Tibial artery (tissue), 4 donors: ENCODE data around the gene DPF3.

ENCODE experiments used
- DNase-seq, 2 donors: peaks; one replicate each; pipeline ENCODE4 v3.0.0-alpha.2; 2019
- H3K27ac ChIP-seq, 2 donors: fragments of 200-600 bp; sonication (generic) in 1 of 2; 1 replicate in 1 of 2; 2 replicates in 1 of 2; pipeline ENCODE4 v1.5.1; 2018 to 2019; ENCODE audit warnings: mild to moderate bottlenecking in 1 of 2
- H3K27me3 ChIP-seq, 2 donors: fragments of 200-600 bp; sonication (generic) in 1 of 2; one replicate each; pipeline versions ENCODE4 v1.5.1 to v1.6.0; 2016 to 2019
- H3K36me3 ChIP-seq, 3 donors: fragments of 200-600 bp; sonication (generic) in 2 of 3; one replicate each; pipeline ENCODE4 v1.5.1; 2016 to 2019; ENCODE audit warnings: mild to moderate bottlenecking in 2 of 3
- H3K4me1 ChIP-seq, 4 donors: fragments of 200-600 bp; sonication (generic) in 2 of 4; 1 replicate in 3 of 4; 2 replicates in 1 of 4; pipeline ENCODE4 v1.5.1; 2016 to 2019
- H3K4me3 ChIP-seq, 2 donors: fragments of 200-600 bp; sonication (generic) in 1 of 2; 1 replicate in 1 of 2; 2 replicates in 1 of 2; pipeline ENCODE4 v1.5.1; 2018 to 2019; ENCODE audit warnings: mild to moderate bottlenecking in 2 of 2
- H3K9me3 ChIP-seq, 3 donors: fragments of 200-600 bp; sonication (generic) in 1 of 3; one replicate each; pipeline ENCODE4 v1.5.1; 2016 to 2019
- intact Hi-C: fragments of 100-400 bp; cut with DNase I; formaldehyde crosslinking; loops from one replicate; pipeline ENCODE4 v1.15.0; 2023; ENCODE audit warnings: low total_unique reads
- TF ChIP-seq, protein P1 (sequence below), 2 experiments: fragments of 200-600 bp in 1 of 2; fragments of 450-650 bp in 1 of 2; IDR thresholded peaks; one replicate each; pipeline ENCODE4 v1.5.1; 2017 to 2019; ENCODE audit warnings: antibody characterized with exemption in 2 of 2, mild to moderate bottlenecking in 1 of 2, moderate library complexity in 1 of 2

The DPF3 gene

DNA sequence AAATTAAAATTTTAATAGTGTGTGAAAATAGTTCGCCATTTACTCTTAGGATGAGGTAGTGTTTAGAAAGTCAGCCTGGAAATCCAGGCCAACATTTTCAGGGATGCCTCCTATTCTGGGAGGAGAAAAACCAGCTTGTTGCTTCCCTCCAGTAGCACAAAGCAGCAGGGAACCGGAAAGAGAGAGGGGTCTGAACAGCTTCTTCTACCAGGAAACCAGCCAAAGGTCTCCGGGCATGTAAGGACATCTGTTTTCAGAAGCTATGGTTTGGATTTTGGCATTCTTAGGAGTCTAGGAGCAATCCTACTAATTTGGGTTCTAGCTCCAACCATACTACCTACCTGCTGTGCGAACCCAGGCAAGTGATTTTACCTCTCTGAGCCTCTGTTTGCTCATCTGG, 85.3 kb downstream of the DPF3 start:
- H3K36me3 ChIP-seq, result no peaks in the 10 kb centered on the region
- DNase-seq, result no peak
- H3K4me1 ChIP-seq, result peaks cover 0 to 35% (median 15%) of the 10 kb centered on the region in 4 donors
- H3K9me3 ChIP-seq, result no peaks in the 10 kb centered on the region
- H3K27me3 ChIP-seq, result no peaks in the 10 kb centered on the region
- H3K4me3 ChIP-seq, result no peak overlapping the region
- TF ChIP-seq, protein P1, sequence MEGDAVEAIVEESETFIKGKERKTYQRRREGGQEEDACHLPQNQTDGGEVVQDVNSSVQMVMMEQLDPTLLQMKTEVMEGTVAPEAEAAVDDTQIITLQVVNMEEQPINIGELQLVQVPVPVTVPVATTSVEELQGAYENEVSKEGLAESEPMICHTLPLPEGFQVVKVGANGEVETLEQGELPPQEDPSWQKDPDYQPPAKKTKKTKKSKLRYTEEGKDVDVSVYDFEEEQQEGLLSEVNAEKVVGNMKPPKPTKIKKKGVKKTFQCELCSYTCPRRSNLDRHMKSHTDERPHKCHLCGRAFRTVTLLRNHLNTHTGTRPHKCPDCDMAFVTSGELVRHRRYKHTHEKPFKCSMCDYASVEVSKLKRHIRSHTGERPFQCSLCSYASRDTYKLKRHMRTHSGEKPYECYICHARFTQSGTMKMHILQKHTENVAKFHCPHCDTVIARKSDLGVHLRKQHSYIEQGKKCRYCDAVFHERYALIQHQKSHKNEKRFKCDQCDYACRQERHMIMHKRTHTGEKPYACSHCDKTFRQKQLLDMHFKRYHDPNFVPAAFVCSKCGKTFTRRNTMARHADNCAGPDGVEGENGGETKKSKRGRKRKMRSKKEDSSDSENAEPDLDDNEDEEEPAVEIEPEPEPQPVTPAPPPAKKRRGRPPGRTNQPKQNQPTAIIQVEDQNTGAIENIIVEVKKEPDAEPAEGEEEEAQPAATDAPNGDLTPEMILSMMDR (IDR thresholded peaks at IDR 0.05), result no peak
- intact Hi-C loops, result no loop called here
- H3K27ac ChIP-seq, result peak overlapping the region in 1 of 2 donors; percentile 22

DNA sequence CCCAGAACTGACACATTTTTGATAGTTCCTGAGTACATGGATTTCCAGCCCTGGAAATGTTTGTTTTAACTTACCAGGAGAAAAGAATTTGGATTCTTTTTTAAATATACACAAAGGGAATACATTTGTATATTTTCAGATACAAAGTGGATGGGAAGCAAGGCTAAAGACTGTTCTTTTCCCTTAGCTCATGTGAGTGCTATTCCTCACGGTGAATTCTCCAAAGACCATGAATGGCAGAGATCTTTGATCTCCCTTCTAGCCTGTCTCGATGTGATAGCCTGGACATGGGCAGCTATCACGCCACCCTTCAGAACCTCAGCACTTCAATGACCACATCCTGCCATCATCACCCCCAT, 91.3 kb downstream of the DPF3 start:
- H3K36me3 ChIP-seq, result no peaks in the 10 kb centered on the region
- TF ChIP-seq, protein P1 (IDR thresholded peaks at IDR 0.05), result no peak
- intact Hi-C loops, result no loop called here
- H3K4me1 ChIP-seq, result no peaks in the 10 kb centered on the region
- no peak for DNase-seq
- H3K27me3 ChIP-seq, result no peaks in the 10 kb centered on the region
- H3K9me3 ChIP-seq, result no peaks in the 10 kb centered on the region
- no peak overlapping the region for H3K4me3 ChIP-seq
- no peak overlapping the region for H3K27ac ChIP-seq

DNA sequence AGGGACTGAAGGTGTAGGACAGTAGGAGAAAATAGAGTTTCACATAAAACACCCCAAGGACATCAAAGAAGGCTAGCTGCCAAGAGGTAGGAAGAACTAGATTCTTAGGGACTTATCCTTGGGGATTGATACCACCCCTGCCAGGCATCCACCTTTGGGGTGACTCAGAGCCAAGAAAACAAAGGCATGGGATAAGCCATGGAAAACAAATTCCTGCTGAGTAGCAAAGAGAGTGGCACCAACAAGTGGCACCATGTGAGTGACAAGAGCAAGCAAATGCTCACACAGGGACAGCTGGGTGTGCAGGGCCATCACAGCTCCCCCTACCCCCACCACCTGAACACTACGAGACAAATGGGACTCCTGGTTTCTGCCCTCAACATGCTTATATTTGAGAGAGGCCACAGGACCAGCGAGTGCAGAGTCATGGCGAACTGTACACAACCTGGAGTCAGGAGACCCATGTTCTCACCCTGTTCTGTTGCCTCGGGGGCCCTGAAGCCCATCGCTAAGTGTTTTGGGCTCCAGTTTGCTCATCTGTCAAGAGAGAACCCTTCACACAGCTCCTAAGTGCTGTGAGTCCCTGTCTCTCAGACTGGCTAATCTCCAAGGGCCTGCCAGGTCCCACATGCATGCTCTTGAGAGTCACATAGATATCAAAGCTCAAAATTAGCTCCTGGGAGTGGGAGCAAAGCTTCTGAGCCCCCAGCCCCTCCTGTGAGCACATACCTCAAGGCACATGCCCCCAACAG, 91.9 kb downstream of the DPF3 start:
- Histone ChIP-seq H3K27me3 (no peaks in the 10 kb centered on the region), H3K4me3 (no peak overlapping the region), H3K9me3 (no peaks in the 10 kb centered on the region), H3K27ac (no peak overlapping the region), H3K36me3 (no peaks in the 10 kb centered on the region), H3K4me1 (no peaks in the 10 kb centered on the region)
- no peak for DNase-seq
- intact Hi-C loops, result no loop called here
- TF ChIP-seq, protein P1 (IDR thresholded peaks at IDR 0.05), result no peak

DNA sequence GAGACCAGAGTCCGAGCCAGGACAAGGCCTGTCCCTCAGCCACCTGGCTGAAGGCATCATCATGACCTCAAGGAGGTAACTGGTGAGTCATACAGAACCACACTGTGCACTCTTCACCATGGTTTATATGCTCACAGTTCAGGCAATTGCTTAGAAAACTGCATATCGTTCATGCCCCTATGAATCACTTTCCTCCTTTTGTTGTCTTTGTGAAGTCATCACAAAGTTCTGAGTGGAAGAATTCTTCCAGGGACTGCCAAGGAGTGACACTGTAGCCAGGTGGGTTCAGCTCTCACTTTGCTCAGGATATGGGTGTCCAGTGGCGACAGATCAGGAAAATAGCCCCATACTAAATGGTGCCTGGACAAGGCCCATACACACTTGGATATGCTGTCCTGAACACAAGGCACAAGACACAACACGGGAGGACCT, 92.5 kb downstream of the DPF3 start:
- H3K27ac ChIP-seq, result no peak overlapping the region
- H3K4me3 ChIP-seq, result no peak overlapping the region
- no peaks in the 10 kb centered on the region for H3K36me3 ChIP-seq
- intact Hi-C loops, result no loop called here
- DNase-seq, result no peak
- TF ChIP-seq, protein P1 (IDR thresholded peaks at IDR 0.05), result no peak
- H3K27me3 ChIP-seq, result no peaks in the 10 kb centered on the region
- no peaks in the 10 kb centered on the region for H3K4me1 ChIP-seq
- H3K9me3 ChIP-seq, result no peaks in the 10 kb centered on the region

DNA sequence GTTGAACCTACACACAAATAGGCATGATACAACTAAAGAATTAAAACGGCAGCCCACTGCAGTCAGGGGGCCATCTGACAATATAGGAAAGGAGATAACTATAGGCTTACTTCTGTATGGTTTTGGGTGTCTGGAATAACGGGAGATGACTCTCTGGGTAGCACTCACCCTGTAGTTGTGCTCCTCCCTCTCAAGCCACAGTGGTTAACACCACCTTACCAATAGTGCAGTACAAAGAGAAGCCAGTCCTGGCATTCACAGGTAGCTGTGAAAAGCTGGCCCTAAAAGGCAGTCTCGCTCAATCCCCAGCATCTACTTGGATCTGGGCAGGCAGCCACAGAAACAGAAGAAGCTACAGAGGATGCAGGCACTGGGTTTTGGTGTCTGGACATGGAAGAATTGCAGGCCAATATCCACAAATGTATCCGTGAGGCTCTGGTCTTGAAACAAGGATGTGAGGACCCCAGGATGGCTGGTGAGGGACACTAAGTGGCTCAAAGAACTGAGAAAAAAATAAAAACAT, 93.0 kb downstream of the DPF3 start:
- Histone ChIP-seq H3K36me3 (no peaks in the 10 kb centered on the region), H3K9me3 (no peaks in the 10 kb centered on the region), H3K27me3 (no peaks in the 10 kb centered on the region), H3K27ac (no peak overlapping the region), H3K4me1 (no peaks in the 10 kb centered on the region), H3K4me3 (no peak overlapping the region)
- TF ChIP-seq, protein P1 (IDR thresholded peaks at IDR 0.05), result no peak
- intact Hi-C loops, result no loop called here
- no peak for DNase-seq
